Fibroblast of skin of left biceps (primary cell): ENCODE results near the gene KRTAP16-1.
"Not testable (repeated sequence)": the region's sequence is repeated elsewhere in the genome, so short reads cannot be mapped to it uniquely, and the experiment has no call there.

Experiments
- DNase-seq, 2 experiments: peaks; one replicate each; pipeline ENCODE4 v3.0.0-alpha.2; 2013; ENCODE audit warnings: low read depth in 2 of 2

The KRTAP16-1 gene

GRCh38 chr17:41308918-41309359, at the start of gene KRTAP16-1:
TSS of gene KRTAP16-1 (minus strand) at chr17:41309309. CDS start at chr17:41309253, 56 bp downstream.
- DNase-seq: no peak

DNA sequence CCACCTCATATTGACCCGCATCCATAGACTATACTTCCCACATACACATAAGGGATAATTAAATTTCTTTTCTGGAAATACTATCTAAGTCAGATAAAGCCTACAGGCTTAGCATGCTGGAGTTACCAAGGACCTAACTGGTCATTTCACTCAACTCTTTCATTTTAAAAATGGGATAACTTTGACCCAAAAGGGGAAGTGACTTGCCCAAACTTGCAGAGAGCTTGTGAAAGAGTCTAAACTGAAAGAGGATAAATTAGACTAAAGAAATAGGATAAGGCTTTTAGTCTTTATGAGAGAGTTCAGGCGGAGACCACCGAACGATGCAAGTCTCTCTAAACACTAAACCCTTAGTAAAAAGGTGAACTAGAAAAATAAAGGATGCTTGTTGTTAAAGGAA, 45.4 kb upstream of the KRTAP16-1 start:
- DNase-seq: no peak

GRCh38 chr17:41352597-41353366, 43.7 kb upstream of the KRTAP16-1 start:
- DNase-seq: no peak

DNA sequence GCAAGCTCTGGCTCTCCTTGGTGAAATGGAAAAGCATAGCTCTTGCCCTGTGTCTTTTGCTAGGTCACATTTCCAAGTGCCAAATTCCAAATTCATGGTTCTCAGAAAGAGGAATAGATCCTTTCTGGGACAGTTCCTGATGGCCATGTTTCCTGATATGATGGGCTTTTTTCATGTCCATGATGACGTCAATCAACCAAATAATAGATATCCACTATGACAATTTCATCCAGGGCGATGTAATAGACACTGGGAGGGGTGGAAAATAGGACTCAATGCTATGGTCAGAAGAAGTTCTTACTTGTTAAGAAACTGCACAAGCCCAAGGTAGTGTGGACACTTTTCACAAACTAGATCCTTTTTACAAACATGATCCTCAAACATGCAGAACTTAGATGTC, 42.1 kb upstream of the KRTAP16-1 start:
- no peak for DNase-seq

GRCh38 chr17:41350381-41350878, 41.3 kb upstream of the KRTAP16-1 start, which contains the start of gene KRT33A:
TSS of gene KRT33A (minus strand) at chr17:41350828. CDS start at chr17:41350767, 61 bp downstream.
- not testable (repeated sequence) for DNase-seq

DNA sequence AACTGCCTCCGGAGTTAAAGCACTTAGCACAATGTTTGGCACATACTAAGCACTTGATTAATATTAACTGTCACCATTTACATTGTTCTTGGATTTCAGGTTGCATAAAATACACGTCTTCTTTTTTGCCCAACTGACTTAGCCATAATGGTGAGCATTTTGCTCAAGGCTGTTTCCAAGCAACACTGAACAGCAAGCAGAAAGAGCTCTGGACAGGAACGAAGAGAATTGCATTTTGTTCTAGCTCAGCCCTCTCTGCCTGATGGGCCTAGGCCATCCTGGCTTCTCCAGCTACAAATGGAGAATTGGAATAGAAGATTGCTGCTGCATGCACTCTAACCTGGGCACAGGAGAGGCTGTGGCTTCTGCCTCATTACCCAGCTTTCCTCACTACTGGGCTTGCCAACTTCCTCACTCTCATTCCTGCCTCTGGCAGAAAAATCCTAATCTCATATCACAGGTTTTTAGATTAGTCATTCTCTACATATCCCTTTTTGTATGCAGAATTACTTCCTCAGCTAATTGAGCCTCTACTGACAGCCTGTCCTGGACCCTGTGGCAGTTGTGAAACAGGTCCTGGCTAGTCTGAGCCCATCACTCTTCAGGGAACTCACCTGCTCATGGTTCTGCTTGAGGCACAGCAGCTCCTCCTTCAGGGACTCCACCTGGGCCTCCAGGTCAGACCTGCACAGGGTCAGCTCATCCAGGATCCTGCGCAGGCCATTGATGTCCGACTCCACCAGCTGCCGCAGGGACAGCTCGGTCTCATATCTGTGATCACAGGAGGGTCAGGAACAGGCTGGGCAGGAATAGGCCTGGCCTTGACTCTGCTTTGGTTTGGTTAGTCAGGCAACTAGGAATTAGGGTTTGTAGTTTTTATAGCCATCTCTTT, 39.0 kb upstream of the KRTAP16-1 start:
- DNase-seq: no peak

GRCh38 chr17:41346421-41346820, 37.3 kb upstream of the KRTAP16-1 start:
- not testable (repeated sequence) for DNase-seq

- DNase-seq: no peak
Measured at GRCh38 chr17:41345992-41346391, 36.9 kb upstream of the KRTAP16-1 start.

GRCh38 chr17:41343029-41343428, 33.9 kb upstream of the KRTAP16-1 start:
- DNase-seq: no peak

GRCh38 chr17:41340934-41341861, 32.1 kb upstream of the KRTAP16-1 start:
- DNase-seq: no peak

- no peak for DNase-seq
Measured at GRCh38 chr17:41340494-41340893, 31.4 kb upstream of the KRTAP16-1 start.

- no peak for DNase-seq
Measured at GRCh38 chr17:41339571-41340172, 30.6 kb upstream of the KRTAP16-1 start.

- DNase-seq: no peak
Measured at GRCh38 chr17:41338961-41339485, 29.9 kb upstream of the KRTAP16-1 start.

- no peak for DNase-seq
Measured at GRCh38 chr17:41335747-41336146, 26.6 kb upstream of the KRTAP16-1 start.

- no peak for DNase-seq
Measured at GRCh38 chr17:41334385-41335305, 25.5 kb upstream of the KRTAP16-1 start.

- no peak for DNase-seq
Measured at GRCh38 chr17:41333836-41334235, 24.7 kb upstream of the KRTAP16-1 start.

- no peak for DNase-seq
Measured at GRCh38 chr17:41333098-41333497, 24.0 kb upstream of the KRTAP16-1 start.

GRCh38 chr17:41332239-41332638, 23.1 kb upstream of the KRTAP16-1 start:
- DNase-seq: no peak

DNA sequence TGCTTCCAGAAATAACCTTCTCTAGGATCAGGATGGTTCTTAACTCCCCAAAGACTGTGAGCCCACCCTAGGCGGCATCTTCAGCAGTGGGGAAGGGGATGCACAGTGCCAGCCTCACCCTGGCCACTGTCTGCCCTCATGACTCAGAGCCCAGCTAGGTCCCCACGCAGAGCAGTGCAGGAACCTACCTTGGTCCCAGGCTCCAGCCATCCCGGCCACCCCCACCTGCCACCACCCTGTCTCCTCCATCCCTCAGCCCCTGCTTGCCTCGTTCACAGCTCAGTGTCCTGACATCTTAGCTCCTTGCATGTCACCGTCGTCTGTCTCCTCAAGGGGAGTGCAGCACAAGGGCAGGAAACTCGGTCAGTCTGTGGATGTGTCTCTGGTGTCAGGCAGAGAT, 22.5 kb upstream of the KRTAP16-1 start:
- no peak for DNase-seq
